ENCODE data around the gene ZBTB16. TPM values are rescaled to one million over a fixed set of nuclear protein-coding genes. Genes with fewer than 3 reads are reported as not detected.

The ZBTB16 gene
- polyA plus RNA-seq, 1 experiment, result not detected

DNA sequence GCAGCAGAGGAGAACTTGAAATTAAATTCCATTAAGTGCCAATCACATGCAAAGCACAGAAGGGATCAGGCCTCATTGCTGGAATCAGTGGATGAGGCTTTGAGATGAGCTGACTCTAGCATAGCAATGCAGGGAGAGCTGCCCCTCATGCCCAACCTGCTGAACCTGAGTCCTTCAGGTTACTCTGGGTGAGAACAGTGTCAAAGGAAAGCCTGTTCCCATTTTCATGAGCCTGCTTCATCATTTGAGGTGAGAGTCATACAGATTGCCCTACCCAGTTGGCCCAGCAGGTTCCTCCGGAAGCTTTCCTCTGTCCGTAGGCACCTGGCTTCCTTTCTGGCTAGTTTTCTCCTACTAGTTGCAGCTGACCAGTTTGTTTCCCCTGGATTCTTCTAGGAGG lies 25.9 kb upstream of the ZBTB16 start:
- Histone ChIP-seq H3K27ac (ENCODE audit: low read depth, low read length) (no peak overlapping the region), H3K27me3 (ENCODE audit: control insufficient read depth, insufficient read depth, low read length) (peaks cover 6% of the 10 kb centered on the region), H3K4me3 (ENCODE audit: low read depth, low read length) (no peak overlapping the region), H3K9me3 (ENCODE audit: control insufficient read depth, insufficient read depth, low read length) (no peaks in the 10 kb centered on the region)
- CTCF ChIA-PET, result interaction anchor here (7.8 kb wide), 1 partner anchor 227 kb away, joined by 185 read pairs; no protein-coding TSS in a partner anchor
- DNase-seq (ENCODE audit: low read depth, low spot score), result no peak
- TF ChIP-seq, protein P1, sequence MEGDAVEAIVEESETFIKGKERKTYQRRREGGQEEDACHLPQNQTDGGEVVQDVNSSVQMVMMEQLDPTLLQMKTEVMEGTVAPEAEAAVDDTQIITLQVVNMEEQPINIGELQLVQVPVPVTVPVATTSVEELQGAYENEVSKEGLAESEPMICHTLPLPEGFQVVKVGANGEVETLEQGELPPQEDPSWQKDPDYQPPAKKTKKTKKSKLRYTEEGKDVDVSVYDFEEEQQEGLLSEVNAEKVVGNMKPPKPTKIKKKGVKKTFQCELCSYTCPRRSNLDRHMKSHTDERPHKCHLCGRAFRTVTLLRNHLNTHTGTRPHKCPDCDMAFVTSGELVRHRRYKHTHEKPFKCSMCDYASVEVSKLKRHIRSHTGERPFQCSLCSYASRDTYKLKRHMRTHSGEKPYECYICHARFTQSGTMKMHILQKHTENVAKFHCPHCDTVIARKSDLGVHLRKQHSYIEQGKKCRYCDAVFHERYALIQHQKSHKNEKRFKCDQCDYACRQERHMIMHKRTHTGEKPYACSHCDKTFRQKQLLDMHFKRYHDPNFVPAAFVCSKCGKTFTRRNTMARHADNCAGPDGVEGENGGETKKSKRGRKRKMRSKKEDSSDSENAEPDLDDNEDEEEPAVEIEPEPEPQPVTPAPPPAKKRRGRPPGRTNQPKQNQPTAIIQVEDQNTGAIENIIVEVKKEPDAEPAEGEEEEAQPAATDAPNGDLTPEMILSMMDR (IDR thresholded peaks at IDR 0.05; ENCODE audit: low read depth, low read length), result no peak
- POLR2A ChIA-PET, result no interaction called here

DNA sequence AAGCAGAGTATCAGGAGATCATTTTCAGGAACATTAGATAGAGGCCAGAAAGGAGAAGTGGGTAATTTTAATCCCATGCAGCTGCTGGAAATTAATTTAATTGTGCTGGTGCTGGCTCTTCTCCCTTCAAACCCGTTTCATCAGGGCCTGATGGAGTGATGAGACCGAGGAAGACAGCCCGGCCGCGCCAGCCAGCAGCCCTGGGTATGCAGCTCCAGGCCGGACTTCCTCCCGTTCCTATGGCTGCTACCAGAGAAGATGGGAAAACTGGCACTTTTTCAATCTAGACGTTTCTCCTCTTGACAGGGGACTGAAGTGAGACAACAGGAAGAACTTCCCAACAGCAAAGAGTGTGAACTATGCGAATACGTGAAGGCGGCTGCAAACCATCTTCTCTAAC lies 24.6 kb upstream of the ZBTB16 start:
- Histone ChIP-seq H3K27ac (ENCODE audit: low read depth, low read length) (no peak overlapping the region), H3K27me3 (ENCODE audit: control insufficient read depth, insufficient read depth, low read length) (peaks cover 6% of the 10 kb centered on the region), H3K4me3 (ENCODE audit: low read depth, low read length) (no peak overlapping the region), H3K9me3 (ENCODE audit: control insufficient read depth, insufficient read depth, low read length) (no peaks in the 10 kb centered on the region)
- POLR2A ChIA-PET, result no interaction called here
- TF ChIP-seq, protein P1 (IDR thresholded peaks at IDR 0.05; ENCODE audit: low read depth, low read length), result no peak
- DNase-seq (ENCODE audit: low read depth, low spot score), result no peak
- CTCF ChIA-PET, result interaction anchor here (1.3 to 7.8 kb wide), 3 partner anchors 9 to 225 kb away, joined by 5 to 185 read pairs (median 9); no protein-coding TSS in a partner anchor

DNA sequence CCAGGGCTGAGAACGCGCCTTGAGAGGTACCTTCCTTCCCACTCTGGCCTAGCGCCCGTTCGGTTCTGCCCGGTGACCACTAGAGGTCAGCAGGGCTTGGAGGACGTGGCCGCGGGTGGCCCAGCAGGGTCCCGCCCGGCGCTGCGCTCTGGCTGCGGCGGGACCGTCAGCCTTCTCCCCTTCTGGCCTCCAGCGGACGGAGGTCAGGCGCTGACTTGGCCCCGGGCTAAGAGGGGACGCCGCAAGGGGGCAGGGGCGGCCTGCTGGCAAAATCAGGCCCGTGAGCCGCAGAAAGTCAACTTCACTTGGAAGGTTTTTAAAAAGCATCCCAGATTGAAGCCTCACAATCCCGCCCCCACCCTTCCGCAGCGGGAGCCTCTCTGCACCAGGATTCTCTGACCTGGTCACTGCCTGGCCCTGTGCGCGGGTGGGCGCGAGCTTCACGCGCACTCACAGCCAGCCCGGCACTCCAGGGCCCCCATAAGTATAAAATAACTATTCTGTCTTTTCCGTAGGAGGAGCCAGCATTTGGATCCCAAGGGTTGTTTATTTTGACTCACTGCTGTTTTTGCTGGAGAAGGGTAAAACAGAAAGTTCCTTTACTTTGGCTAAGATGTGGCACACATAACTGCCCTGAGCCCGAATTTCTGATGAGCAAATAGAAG lies 23.2 kb upstream of the ZBTB16 start:
- POLR2A ChIA-PET, result no interaction called here
- TF ChIP-seq, protein P1 (IDR thresholded peaks at IDR 0.05; ENCODE audit: low read depth, low read length), result peak; percentile 69
- no peaks in the 10 kb centered on the region for H3K9me3 ChIP-seq (ENCODE audit: control insufficient read depth, insufficient read depth, low read length)
- DNase-seq (ENCODE audit: low read depth, low spot score), result no peak
- H3K4me3 ChIP-seq (ENCODE audit: low read depth, low read length), result peak overlapping the region; percentile 39
- CTCF ChIA-PET, result interaction anchor here (0.7 to 7.8 kb wide), 6 partner anchors 8 to 224 kb away, joined by 4 to 185 read pairs (median 6); no protein-coding TSS in a partner anchor
- peaks cover 6% of the 10 kb centered on the region for H3K27me3 ChIP-seq (ENCODE audit: control insufficient read depth, insufficient read depth, low read length)
- H3K27ac ChIP-seq (ENCODE audit: low read depth, low read length), result no peak overlapping the region

DNA sequence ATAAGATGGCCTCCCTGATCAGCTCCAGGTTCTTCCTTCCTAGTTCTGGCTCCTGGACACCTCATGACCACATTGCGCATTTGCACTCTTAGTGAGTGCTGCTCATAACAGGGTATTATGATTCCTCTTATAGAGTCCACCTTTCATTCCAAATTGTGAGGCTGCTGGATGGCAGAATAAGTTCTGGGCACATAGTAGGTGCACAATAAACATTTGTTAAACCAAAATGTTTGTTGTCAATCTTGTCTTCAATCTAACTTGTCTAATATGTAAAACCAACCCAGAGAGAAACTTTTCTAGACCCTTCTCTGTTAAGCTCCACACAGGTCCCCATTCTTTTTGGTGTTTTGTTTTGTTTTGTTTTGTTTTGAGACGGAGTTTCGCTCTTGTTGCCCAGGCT lies 22.6 kb upstream of the ZBTB16 start:
- H3K9me3 ChIP-seq (ENCODE audit: control insufficient read depth, insufficient read depth, low read length), result no peaks in the 10 kb centered on the region
- ChIA-PET CTCF (interaction anchor here (1.4 to 7.8 kb wide), 3 partner anchors 9 to 223 kb away, joined by 5 to 185 read pairs (median 7); no protein-coding TSS in a partner anchor), POLR2A (no interaction called here)
- TF ChIP-seq, protein P1 (IDR thresholded peaks at IDR 0.05; ENCODE audit: low read depth, low read length), result no peak
- no peak for DNase-seq (ENCODE audit: low read depth, low spot score)
- peaks cover 6% of the 10 kb centered on the region for H3K27me3 ChIP-seq (ENCODE audit: control insufficient read depth, insufficient read depth, low read length)
- no peak overlapping the region for H3K4me3 ChIP-seq (ENCODE audit: low read depth, low read length)
- H3K27ac ChIP-seq (ENCODE audit: low read depth, low read length), result no peak overlapping the region

DNA sequence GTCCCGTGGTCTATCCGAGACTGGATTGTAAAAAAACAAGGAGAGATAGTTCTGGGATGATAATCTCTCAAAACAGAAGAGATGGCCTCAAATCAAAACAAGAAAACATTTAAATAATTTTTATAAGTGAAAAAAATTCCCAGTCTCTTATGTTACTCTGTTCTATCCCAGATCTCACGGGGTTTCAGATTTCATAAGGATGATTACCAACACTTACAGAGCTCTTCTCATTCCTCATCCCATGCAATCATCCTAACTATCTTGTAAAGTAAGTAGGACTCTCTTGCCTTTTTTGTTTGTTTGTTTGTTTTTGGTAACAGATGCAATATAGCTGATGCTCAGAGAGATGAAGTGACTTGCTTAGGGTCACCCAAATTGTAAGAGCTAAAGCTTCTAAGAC lies 20.0 kb upstream of the ZBTB16 start:
- no peak for DNase-seq (ENCODE audit: low read depth, low spot score)
- ChIA-PET POLR2A (no interaction called here), CTCF (interaction anchor here (7.8 kb wide), 1 partner anchor 221 kb away, joined by 185 read pairs; no protein-coding TSS in a partner anchor)

More for the DNA sequence above, 20.0 kb upstream of the ZBTB16 start:
- Histone ChIP-seq H3K4me3 (ENCODE audit: low read depth, low read length) (no peak overlapping the region), H3K9me3 (ENCODE audit: control insufficient read depth, insufficient read depth, low read length) (no peaks in the 10 kb centered on the region), H3K27me3 (ENCODE audit: control insufficient read depth, insufficient read depth, low read length) (peaks cover 5% of the 10 kb centered on the region), H3K27ac (ENCODE audit: low read depth, low read length) (no peak overlapping the region)
- TF ChIP-seq, protein P1 (IDR thresholded peaks at IDR 0.05; ENCODE audit: low read depth, low read length), result no peak
